IMR-90 (cell line): ENCODE results near the gene NAA38. TPM values are rescaled to one million over a fixed set of nuclear protein-coding genes. Genes with fewer than 3 reads are reported as not detected.

Experiments
- ATAC-seq: fragments of 200-7000 bp; cut with Tn5 transposase; 2 replicates; pipeline ENCODE4 v1.9.1; 2020; ENCODE audit warnings: low read depth, mild to moderate bottlenecking, moderate library complexity
- Bru-seq: library from RNA; stranded (reverse); fragments of 400-500 nt; gene quantifications from one replicate; lab custom pipeline; 2021; lab: Mats Ljungman, UMichigan
- BruChase-seq, 2 experiments: library from RNA; stranded (reverse); fragments of 400-500 nt; gene quantifications; one replicate each; lab custom pipeline; 2021; lab: Mats Ljungman, UMichigan
- BruUV-seq: library from RNA; stranded (reverse); fragments of 400-500 nt; replicated peaks from 2 replicates; lab custom pipeline; 2021; lab: Mats Ljungman, UMichigan
- CTCF ChIA-PET: fragments of 300-600 bp; formaldehyde crosslinking; extraction: SDS; loops from one replicate; lab custom pipeline; 2021; ENCODE audit warnings: antibody characterized with exemption; lab: Yijun Ruan, JAX
- POLR2A ChIA-PET: fragments of 300-600 bp; sonication (Branson Sonifier 250); formaldehyde crosslinking; loops from one replicate; lab custom pipeline; 2022; ENCODE audit warnings: antibody characterized with exemption; ENCODE audit not compliant: unreplicated experiment; lab: Charles Lee
- DNase-seq: peaks from one replicate; pipeline ENCODE4 v3.0.0; 2013
- H2AFZ ChIP-seq: replicated peaks from 2 replicates; pipeline ENCODE3; 2013; ENCODE audit warnings: low read length, mild to moderate bottlenecking; ENCODE audit not compliant: poor library complexity
- H2AK5ac ChIP-seq: 2 replicates; pipeline ENCODE4 v1.6.1; 2013; ENCODE audit warnings: low read depth, low read length, inconsistent platforms
- H2AK9ac ChIP-seq: replicated peaks from 2 replicates; pipeline ENCODE3; 2013; ENCODE audit warnings: mild to moderate bottlenecking, low read depth, low read length, moderate library complexity; ENCODE audit not compliant: poor library complexity
- H2BK120ac ChIP-seq: 2 replicates; pipeline ENCODE4 v1.6.1; 2013; ENCODE audit warnings: low read depth, low read length, inconsistent platforms
- H2BK15ac ChIP-seq: 3 replicates; pipeline ENCODE4 v1.6.1; 2013; ENCODE audit warnings: low read depth, low read length, inconsistent platforms
- H2BK20ac ChIP-seq: 2 replicates; pipeline ENCODE4 v1.6.1; 2013; ENCODE audit warnings: low read depth, mild to moderate bottlenecking, inconsistent platforms, low read length, moderate library complexity
- H2BK5ac ChIP-seq: 2 replicates; pipeline ENCODE4 v1.6.1; 2013; ENCODE audit warnings: mild to moderate bottlenecking, low read depth, low read length, inconsistent platforms; ENCODE audit not compliant: poor library complexity, severe bottlenecking
- H3K14ac ChIP-seq: replicated peaks from 2 replicates; pipeline ENCODE4 v1.6.1; 2013; ENCODE audit warnings: low read depth, low read length, inconsistent platforms
- H3K18ac ChIP-seq: 2 replicates; pipeline ENCODE4 v1.6.1; 2013; ENCODE audit warnings: low read depth, low read length, control low read depth
- H3K23ac ChIP-seq: 2 replicates; pipeline ENCODE4 v1.6.1; 2013; ENCODE audit warnings: low read depth, low read length, inconsistent platforms
- H3K27ac ChIP-seq: 2 replicates; pipeline ENCODE4 v1.5.1; 2013; ENCODE audit warnings: mild to moderate bottlenecking, control low read depth, low read length; ENCODE audit not compliant: insufficient read depth
- H3K27me3 ChIP-seq: 2 replicates; pipeline ENCODE4 v1.6.1; 2013; ENCODE audit warnings: low read length; ENCODE audit not compliant: control insufficient read depth, insufficient read depth
- H3K36me3 ChIP-seq: 2 replicates; pipeline ENCODE4 v1.6.1; 2013; ENCODE audit warnings: low read length, mixed read lengths; ENCODE audit not compliant: control insufficient read depth, insufficient read depth
- H3K4ac ChIP-seq: 2 replicates; pipeline ENCODE4 v1.6.1; 2013; ENCODE audit warnings: low read depth, low read length, inconsistent platforms
- H3K4me1 ChIP-seq: 2 replicates; pipeline ENCODE4 v1.6.1; 2013; ENCODE audit warnings: low read length, mixed read lengths; ENCODE audit not compliant: control insufficient read depth, insufficient read depth
- H3K4me2 ChIP-seq: 2 replicates; pipeline ENCODE4 v1.6.1; 2013; ENCODE audit warnings: low read depth, mild to moderate bottlenecking, control low read depth, low read length, moderate library complexity
- H3K4me3 ChIP-seq: 2 replicates; pipeline ENCODE4 v1.5.1; 2013; ENCODE audit warnings: low read depth, mild to moderate bottlenecking, control low read depth, low read length, moderate library complexity; ENCODE audit not compliant: insufficient read depth
- H3K56ac ChIP-seq: 2 replicates; pipeline ENCODE4 v1.6.1; 2013; ENCODE audit warnings: low read length, inconsistent platforms; ENCODE audit not compliant: insufficient read depth; ENCODE audit errors: extremely low read depth
- H3K79me1 ChIP-seq, 2 experiments: 2 replicates each; pipeline ENCODE4 v1.6.1; 2013; ENCODE audit warnings: low read length in 2 of 2, inconsistent platforms in 1 of 2, low read depth in 1 of 2
- H3K9ac ChIP-seq: 2 replicates; pipeline ENCODE4 v1.6.1; 2013; ENCODE audit warnings: low read depth, low read length, control low read depth
- H3K9me1 ChIP-seq: 2 replicates; pipeline ENCODE4 v1.6.1; 2013; ENCODE audit warnings: low read length, inconsistent platforms; ENCODE audit not compliant: insufficient read depth
- H3K9me3 ChIP-seq: 2 replicates; pipeline ENCODE4 v1.6.1; 2013; ENCODE audit warnings: low read length; ENCODE audit not compliant: control insufficient read depth, insufficient read depth
- H4K20me1 ChIP-seq: 2 replicates; pipeline ENCODE4 v1.6.1; 2013; ENCODE audit warnings: low read length, inconsistent platforms; ENCODE audit not compliant: insufficient read depth
- H4K5ac ChIP-seq: 2 replicates; pipeline ENCODE4 v1.6.1; 2013; ENCODE audit warnings: mild to moderate bottlenecking, low read depth, low read length, control low read depth
- H4K8ac ChIP-seq, 2 experiments: 2 replicates each; pipeline ENCODE4 v1.6.1; 2013; ENCODE audit warnings: low read depth in 2 of 2, low read length in 2 of 2, control low read depth in 1 of 2, inconsistent platforms in 1 of 2
- H4K91ac ChIP-seq: 2 replicates; pipeline ENCODE4 v1.6.1; 2013; ENCODE audit warnings: low read depth, low read length, inconsistent platforms; ENCODE audit not compliant: insufficient read depth
- BHLHE40 ChIP-seq: fragments of 150-350 bp; IDR thresholded peaks from 2 replicates; pipeline ENCODE4 v1.6.1; 2016; ENCODE audit warnings: mild to moderate bottlenecking, low read depth, low read length
- CEBPB ChIP-seq: IDR thresholded peaks from 2 replicates; pipeline ENCODE4 v1.6.1; 2012; ENCODE audit warnings: low read depth, low read length, improper control_type of control experiment
- CHD1 ChIP-seq: IDR thresholded peaks from 2 replicates; pipeline ENCODE4 v1.6.1; 2012; ENCODE audit warnings: low read depth, low read length, improper control_type of control experiment
- MXI1 ChIP-seq: IDR thresholded peaks from 2 replicates; pipeline ENCODE4 v1.6.1; 2012; ENCODE audit warnings: low read depth, mild to moderate bottlenecking, low read length, moderate library complexity, borderline replicate concordance
- RCOR1 ChIP-seq: IDR thresholded peaks from 2 replicates; pipeline ENCODE4 v1.6.1; 2012; ENCODE audit warnings: mild to moderate bottlenecking, low read length, improper control_type of control experiment; ENCODE audit not compliant: insufficient replicate concordance
- RFX5 ChIP-seq: IDR thresholded peaks from 2 replicates; pipeline ENCODE4 v1.8.0; 2012; ENCODE audit warnings: low read depth, mild to moderate bottlenecking, low read length, moderate library complexity
- WGBS, 2 experiments: methylation state at CpG; one replicate each; pipeline versions ENCODE4 v1.1.5 to v1.1.7; 2013; ENCODE audit warnings: missing lambda C conversion rate in 2 of 2; ENCODE audit not compliant: insufficient read length in 1 of 2; ENCODE audit errors: extremely low coverage in 2 of 2; 5-methylcytosine and 5-hydroxymethylcytosine counted together
- dilution Hi-C: fragments of 300-500 bp; cut with HindIII; formaldehyde crosslinking; loops from one replicate; pipeline ENCODE4 v1.14.3; 2018; ENCODE audit warnings: low sequenced_read_pairs; ENCODE audit not compliant: unreplicated experiment
- in situ Hi-C: fragments of 300-500 bp; cut with MboI; formaldehyde crosslinking; loops from 3 replicates; pipeline ENCODE4 v1.14.3; 2019; ENCODE audit warnings: low sequenced_read_pairs, inconsistent platforms, mixed read lengths
- intact Hi-C: fragments of 100-400 bp; cut with micrococcal nuclease; formaldehyde crosslinking; loops from 2 replicates; pipeline ENCODE4 v1.10.0; 2022
- long read RNA-seq: library from polyadenylated mRNA; unstranded; transcript quantifications from one replicate; pipeline ENCODE4 v2.0.0, GENCODE V29; 2021; ENCODE audit not compliant: unreplicated experiment
- polyA plus RNA-seq, 3 experiments: library from polyadenylated mRNA; depleted of rRNA; stranded (reverse); fragments of >200 nt; gene quantifications; 2 replicates each; pipeline ENCODE4 v1.2.3, GENCODE V29; 2012; ENCODE audit warnings: low replicate concordance in 1 of 3
- total RNA-seq: library from RNA; depleted of rRNA; stranded (reverse); fragments of >200 nt; gene quantifications from 2 replicates; pipeline ENCODE4 v1.2.3, GENCODE V29; 2012; rRNA removed
- TF ChIP-seq, protein P1 (sequence below): fragments of 150-350 bp; IDR thresholded peaks from 2 replicates; pipeline ENCODE4 v1.6.1; 2016; ENCODE audit warnings: low read depth, mild to moderate bottlenecking, low read length, moderate library complexity, borderline replicate concordance
- TF ChIP-seq, protein P2 (sequence below): conservative IDR thresholded peaks from 2 replicates; pipeline ENCODE4 v1.5.1; 2012; ENCODE audit warnings: mild to moderate bottlenecking, low read depth, low read length, improper control_type of control experiment

NAA38 gene, protein sequence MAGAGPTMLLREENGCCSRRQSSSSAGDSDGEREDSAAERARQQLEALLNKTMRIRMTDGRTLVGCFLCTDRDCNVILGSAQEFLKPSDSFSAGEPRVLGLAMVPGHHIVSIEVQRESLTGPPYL
- total RNA-seq (40.7 and 62.2 TPM in 2 replicates), polyA plus RNA-seq (2012; rRNA removed) (76.8 and 122 TPM in 2 replicates), Bru-seq, nascent RNA (percentile 78 among the genes with signal in this experiment), BruChase-seq, experiment 1, labeled RNA remaining after a 6-hour chase (percentile 89 among the genes with signal in this experiment), BruChase-seq, experiment 2, labeled RNA remaining after a 2-hour chase (percentile 88 among the genes with signal in this experiment)
- polyA plus RNA-seq (2012; cell fraction: cytosol; rRNA removed), result 125 and 183 TPM in 2 replicates
- polyA plus RNA-seq (2012; cell fraction: nucleus; rRNA removed; ENCODE audit: low replicate concordance), result 34.7 and 54.0 TPM in 2 replicates
- long read RNA-seq, transcript NAA38-201 (2 exons, 999 nt), result minor isoform, 8 of 40 reads
- long read RNA-seq, transcript NAA38-205 (3 exons, 852 nt), result major isoform, 18 of 40 reads
- long read RNA-seq, partial matches to known transcripts, result 0 of 40 reads
- long read RNA-seq, other reads (novel, unspliced or antisense), result 10 of 40 reads

DNA sequence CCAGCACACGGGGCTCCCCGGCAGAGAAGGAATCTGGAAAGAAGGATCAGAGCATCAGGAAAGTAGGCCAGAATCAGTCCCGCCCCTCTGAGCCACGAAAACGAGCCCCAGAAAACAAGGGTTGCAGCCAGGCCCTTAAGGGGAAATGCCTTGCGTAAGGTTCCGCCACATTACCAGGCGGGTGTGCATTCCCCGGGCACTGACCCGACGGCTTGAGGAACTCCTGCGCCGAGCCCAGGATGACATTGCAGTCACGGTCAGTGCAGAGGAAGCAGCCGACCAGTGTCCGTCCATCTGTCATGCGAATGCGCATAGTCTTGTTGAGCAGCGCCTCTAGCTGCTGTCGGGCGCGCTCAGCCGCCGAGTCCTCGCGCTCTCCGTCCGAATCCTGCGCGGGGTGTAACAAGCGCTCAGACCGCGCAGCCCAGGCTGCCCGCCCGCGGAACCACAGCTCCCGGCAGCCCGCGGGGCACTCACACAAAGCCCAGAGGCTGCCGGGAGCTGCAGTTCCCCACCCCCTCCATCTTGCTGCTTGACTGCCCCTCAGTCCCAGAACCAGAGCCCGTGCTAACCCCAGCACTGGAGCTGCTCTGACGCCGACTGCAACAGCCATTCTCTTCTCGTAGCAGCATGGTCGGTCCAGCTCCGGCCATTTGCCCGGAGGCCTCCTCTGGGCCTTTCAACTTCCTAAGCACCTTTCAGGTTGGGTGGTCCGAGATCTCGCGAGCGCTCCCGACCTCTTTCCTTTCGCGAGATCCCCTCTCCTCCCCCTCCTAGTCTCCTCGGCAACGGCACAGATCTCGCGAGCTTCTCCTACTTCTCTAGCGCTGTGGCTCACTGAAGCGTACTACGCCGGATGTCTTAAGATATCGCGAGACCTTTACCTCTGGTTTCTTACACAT is at the start of gene NAA38:
NAA38 (minus strand) TSS at position 749 of the 902 bp plus-strand sequence; CDS start at position 653, 96 bp downstream.
- peak within 1 kb of the TSS; percentile 79 for H3K4me2 ChIP-seq
- H2AK5ac ChIP-seq, result peak within 1 kb of the TSS; percentile 48
- H4K5ac ChIP-seq, result peak within 1 kb of the TSS; percentile 93
- H4K91ac ChIP-seq, result peak within 1 kb of the TSS; percentile 98
- peak within 1 kb of the TSS; percentile 93 for H3K23ac ChIP-seq
- H2BK5ac ChIP-seq, result peak within 1 kb of the TSS; percentile 97
- ChIA-PET CTCF (interaction anchor here (0.6 to 1.0 kb wide), 8 partner anchors 12 to 203 kb away, joined by 3 to 10 read pairs (median 3); partner anchors contain the start of gene KDM6B), POLR2A (interaction anchor here (0.6 to 1.1 kb wide), 2 partner anchors 20 to 22 kb away, joined by 3 to 4 read pairs; no protein-coding TSS in a partner anchor)
- dilution Hi-C loops (no loop called here), intact Hi-C loops (loop anchor here (1.0 to 2.0 kb wide), 2 partner anchors 14 to 114 kb away; no protein-coding TSS in a partner anchor), in situ Hi-C loops (no loop called here)
- peak within 1 kb of the TSS; percentile 95 for H3K14ac ChIP-seq
- peak within 1 kb of the TSS; percentile 70 for H2BK20ac ChIP-seq
- H2AFZ ChIP-seq, result peak within 1 kb of the TSS; percentile 98
- BruUV-seq, result TSS peak; percentile 48
- H2BK15ac ChIP-seq, result peak within 1 kb of the TSS; percentile 78; the same call in 1 of the 3 replicates
- peak within 1 kb of the TSS; percentile 93 for H3K56ac ChIP-seq
- H2AK9ac ChIP-seq, result peak within 1 kb of the TSS; percentile 90
- ATAC-seq (peak; percentile 88), DNase-seq (peak; percentile 100)
- H3K27me3 ChIP-seq, result no peaks in the 10 kb centered on the region
- peaks cover 27 to 48% of the 10 kb centered on the region in 2 experiments for H3K79me1 ChIP-seq
- peak within 1 kb of the TSS; percentile 94 for H3K27ac ChIP-seq
- H3K18ac ChIP-seq, result peak within 1 kb of the TSS; percentile 86
- WGBS, 2 experiments, result 0% methylated on average over 37 of the region's 64 CpGs; no CpG with 5 or more reads in 1 of the 2 experiments
- peak within 1 kb of the TSS; percentile 96 for H2BK120ac ChIP-seq
- peaks cover 20% of the 10 kb centered on the region for H3K4me1 ChIP-seq
- H3K4ac ChIP-seq, result peak within 1 kb of the TSS; percentile 97
- H3K4me3 ChIP-seq, result peak within 1 kb of the TSS; percentile 59
- H4K20me1 ChIP-seq, result peaks cover 11% of the 10 kb centered on the region; the same call in 1 of the 2 replicates
- peak within 1 kb of the TSS; percentile 83 to 99 for H4K8ac ChIP-seq
- H3K9me3 ChIP-seq, result no peaks in the 10 kb centered on the region
- peak within 1 kb of the TSS; percentile 88 for H3K9ac ChIP-seq
- H3K36me3 ChIP-seq, result peaks cover 20% of the 10 kb centered on the region
- H3K9me1 ChIP-seq, result no peaks in the 10 kb centered on the region
- TF ChIP-seq MXI1 (0 out of 2 replicates have a peak, but pooled peaks have one; percentile 35), RCOR1 (no peak), CEBPB (peak; percentile 84), BHLHE40 (0 out of 2 replicates have a peak, but pooled peaks have one; percentile 5), CHD1 (no peak; the same call in 1 of the 2 replicates), RFX5 (no peak)
- TF ChIP-seq, protein P1, sequence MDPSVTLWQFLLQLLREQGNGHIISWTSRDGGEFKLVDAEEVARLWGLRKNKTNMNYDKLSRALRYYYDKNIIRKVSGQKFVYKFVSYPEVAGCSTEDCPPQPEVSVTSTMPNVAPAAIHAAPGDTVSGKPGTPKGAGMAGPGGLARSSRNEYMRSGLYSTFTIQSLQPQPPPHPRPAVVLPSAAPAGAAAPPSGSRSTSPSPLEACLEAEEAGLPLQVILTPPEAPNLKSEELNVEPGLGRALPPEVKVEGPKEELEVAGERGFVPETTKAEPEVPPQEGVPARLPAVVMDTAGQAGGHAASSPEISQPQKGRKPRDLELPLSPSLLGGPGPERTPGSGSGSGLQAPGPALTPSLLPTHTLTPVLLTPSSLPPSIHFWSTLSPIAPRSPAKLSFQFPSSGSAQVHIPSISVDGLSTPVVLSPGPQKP, result no peak
- TF ChIP-seq, protein P2, sequence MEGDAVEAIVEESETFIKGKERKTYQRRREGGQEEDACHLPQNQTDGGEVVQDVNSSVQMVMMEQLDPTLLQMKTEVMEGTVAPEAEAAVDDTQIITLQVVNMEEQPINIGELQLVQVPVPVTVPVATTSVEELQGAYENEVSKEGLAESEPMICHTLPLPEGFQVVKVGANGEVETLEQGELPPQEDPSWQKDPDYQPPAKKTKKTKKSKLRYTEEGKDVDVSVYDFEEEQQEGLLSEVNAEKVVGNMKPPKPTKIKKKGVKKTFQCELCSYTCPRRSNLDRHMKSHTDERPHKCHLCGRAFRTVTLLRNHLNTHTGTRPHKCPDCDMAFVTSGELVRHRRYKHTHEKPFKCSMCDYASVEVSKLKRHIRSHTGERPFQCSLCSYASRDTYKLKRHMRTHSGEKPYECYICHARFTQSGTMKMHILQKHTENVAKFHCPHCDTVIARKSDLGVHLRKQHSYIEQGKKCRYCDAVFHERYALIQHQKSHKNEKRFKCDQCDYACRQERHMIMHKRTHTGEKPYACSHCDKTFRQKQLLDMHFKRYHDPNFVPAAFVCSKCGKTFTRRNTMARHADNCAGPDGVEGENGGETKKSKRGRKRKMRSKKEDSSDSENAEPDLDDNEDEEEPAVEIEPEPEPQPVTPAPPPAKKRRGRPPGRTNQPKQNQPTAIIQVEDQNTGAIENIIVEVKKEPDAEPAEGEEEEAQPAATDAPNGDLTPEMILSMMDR, result peak; percentile 51
